Body of pancreas (tissue), 4 donors: ENCODE data around the gene STYK1.

ENCODE experiments used
- POLR2A ChIP-seq, 3 donors: fragments of 450-650 bp; IDR thresholded peaks; one replicate each; pipeline ENCODE4 v1.6.1; 2016; ENCODE audit warnings: antibody characterized with exemption in 3 of 3, mild to moderate bottlenecking in 2 of 3
- TF ChIP-seq, protein P1 (sequence below), 7 experiments: fragments of 450-650 bp in 4 of 7; fragments of 200-600 bp in 3 of 7; sonication (generic) in 3 of 7; IDR thresholded peaks; one replicate each; pipeline ENCODE4 v1.5.1; 2016 to 2019; ENCODE audit warnings: antibody characterized with exemption in 7 of 7

DNA sequence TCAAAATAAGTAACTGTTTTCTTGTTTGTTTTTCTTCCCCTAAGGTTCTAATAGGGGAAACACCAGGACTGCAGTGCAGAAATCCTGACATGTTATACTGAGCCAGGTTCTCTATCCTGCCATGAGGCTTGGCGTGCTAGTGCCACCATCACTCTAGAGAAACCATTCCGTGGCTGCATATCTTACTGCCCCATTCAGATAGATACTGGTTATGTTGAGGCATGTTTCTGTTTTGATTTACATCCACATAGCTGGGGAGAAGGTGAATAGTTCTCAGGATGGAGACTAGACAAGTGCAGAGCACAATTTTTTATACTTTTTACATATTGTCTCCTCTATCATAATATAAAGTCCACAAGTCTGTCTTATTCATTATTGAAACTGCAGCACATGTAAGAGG is 72.0 kb downstream of the STYK1 start:
- TF ChIP-seq POLR2A (IDR thresholded peaks at IDR 0.05), result no peak
- TF ChIP-seq, protein P1, sequence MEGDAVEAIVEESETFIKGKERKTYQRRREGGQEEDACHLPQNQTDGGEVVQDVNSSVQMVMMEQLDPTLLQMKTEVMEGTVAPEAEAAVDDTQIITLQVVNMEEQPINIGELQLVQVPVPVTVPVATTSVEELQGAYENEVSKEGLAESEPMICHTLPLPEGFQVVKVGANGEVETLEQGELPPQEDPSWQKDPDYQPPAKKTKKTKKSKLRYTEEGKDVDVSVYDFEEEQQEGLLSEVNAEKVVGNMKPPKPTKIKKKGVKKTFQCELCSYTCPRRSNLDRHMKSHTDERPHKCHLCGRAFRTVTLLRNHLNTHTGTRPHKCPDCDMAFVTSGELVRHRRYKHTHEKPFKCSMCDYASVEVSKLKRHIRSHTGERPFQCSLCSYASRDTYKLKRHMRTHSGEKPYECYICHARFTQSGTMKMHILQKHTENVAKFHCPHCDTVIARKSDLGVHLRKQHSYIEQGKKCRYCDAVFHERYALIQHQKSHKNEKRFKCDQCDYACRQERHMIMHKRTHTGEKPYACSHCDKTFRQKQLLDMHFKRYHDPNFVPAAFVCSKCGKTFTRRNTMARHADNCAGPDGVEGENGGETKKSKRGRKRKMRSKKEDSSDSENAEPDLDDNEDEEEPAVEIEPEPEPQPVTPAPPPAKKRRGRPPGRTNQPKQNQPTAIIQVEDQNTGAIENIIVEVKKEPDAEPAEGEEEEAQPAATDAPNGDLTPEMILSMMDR (IDR thresholded peaks at IDR 0.05), result no peak
